ENCODE measurements around the gene THAP12. TPM values are rescaled to one million over a fixed set of nuclear protein-coding genes. Genes with fewer than 3 reads are reported as not detected.

THAP12 gene
- total RNA-seq, 1 experiment from 2014 or later = 27.6 TPM

- TF ChIP-seq GABPB1 (CRISPR knock-in tag; IDR thresholded peaks at IDR 0.05) = no peak
- TF ChIP-seq ZNF263 (CRISPR knock-in tag; IDR thresholded peaks at IDR 0.05; ENCODE audit: low read depth) = no peak
- TF ChIP-seq, protein P1, sequence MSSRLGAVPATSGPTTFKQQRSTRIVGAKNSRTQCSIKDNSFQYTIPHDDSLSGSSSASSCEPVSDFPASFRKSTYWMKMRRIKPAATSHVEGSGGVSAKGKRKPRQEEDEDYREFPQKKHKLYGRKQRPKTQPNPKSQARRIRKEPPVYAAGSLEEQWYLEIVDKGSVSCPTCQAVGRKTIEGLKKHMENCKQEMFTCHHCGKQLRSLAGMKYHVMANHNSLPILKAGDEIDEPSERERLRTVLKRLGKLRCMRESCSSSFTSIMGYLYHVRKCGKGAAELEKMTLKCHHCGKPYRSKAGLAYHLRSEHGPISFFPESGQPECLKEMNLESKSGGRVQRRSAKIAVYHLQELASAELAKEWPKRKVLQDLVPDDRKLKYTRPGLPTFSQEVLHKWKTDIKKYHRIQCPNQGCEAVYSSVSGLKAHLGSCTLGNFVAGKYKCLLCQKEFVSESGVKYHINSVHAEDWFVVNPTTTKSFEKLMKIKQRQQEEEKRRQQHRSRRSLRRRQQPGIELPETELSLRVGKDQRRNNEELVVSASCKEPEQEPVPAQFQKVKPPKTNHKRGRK (CRISPR knock-in tag; IDR thresholded peaks at IDR 0.05; ENCODE audit: borderline replicate concordance) = no peak
- no peak for TF ChIP-seq FOXP1 (CRISPR knock-in tag; IDR thresholded peaks at IDR 0.05; ENCODE audit: borderline replicate concordance)
- no peak for TF ChIP-seq EMX1 (CRISPR knock-in tag; IDR thresholded peaks at IDR 0.05)
- TF ChIP-seq PRDM15 (CRISPR knock-in tag; IDR thresholded peaks at IDR 0.05) = no peak
- TF ChIP-seq, protein P2, sequence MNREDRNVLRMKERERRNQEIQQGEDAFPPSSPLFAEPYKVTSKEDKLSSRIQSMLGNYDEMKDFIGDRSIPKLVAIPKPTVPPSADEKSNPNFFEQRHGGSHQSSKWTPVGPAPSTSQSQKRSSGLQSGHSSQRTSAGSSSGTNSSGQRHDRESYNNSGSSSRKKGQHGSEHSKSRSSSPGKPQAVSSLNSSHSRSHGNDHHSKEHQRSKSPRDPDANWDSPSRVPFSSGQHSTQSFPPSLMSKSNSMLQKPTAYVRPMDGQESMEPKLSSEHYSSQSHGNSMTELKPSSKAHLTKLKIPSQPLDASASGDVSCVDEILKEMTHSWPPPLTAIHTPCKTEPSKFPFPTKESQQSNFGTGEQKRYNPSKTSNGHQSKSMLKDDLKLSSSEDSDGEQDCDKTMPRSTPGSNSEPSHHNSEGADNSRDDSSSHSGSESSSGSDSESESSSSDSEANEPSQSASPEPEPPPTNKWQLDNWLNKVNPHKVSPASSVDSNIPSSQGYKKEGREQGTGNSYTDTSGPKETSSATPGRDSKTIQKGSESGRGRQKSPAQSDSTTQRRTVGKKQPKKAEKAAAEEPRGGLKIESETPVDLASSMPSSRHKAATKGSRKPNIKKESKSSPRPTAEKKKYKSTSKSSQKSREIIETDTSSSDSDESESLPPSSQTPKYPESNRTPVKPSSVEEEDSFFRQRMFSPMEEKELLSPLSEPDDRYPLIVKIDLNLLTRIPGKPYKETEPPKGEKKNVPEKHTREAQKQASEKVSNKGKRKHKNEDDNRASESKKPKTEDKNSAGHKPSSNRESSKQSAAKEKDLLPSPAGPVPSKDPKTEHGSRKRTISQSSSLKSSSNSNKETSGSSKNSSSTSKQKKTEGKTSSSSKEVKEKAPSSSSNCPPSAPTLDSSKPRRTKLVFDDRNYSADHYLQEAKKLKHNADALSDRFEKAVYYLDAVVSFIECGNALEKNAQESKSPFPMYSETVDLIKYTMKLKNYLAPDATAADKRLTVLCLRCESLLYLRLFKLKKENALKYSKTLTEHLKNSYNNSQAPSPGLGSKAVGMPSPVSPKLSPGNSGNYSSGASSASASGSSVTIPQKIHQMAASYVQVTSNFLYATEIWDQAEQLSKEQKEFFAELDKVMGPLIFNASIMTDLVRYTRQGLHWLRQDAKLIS (CRISPR knock-in tag; IDR thresholded peaks at IDR 0.05; ENCODE audit: borderline replicate concordance) = no peak
- no peak for TF ChIP-seq ZNF396 (CRISPR knock-in tag; IDR thresholded peaks at IDR 0.05; ENCODE audit: borderline replicate concordance)
- no peak for TF ChIP-seq ZNF121 (CRISPR knock-in tag; IDR thresholded peaks at IDR 0.05)
- TF ChIP-seq RORB (CRISPR knock-in tag; IDR thresholded peaks at IDR 0.05) = no peak
- no peak for TF ChIP-seq MXD4 (CRISPR knock-in tag; IDR thresholded peaks at IDR 0.05; ENCODE audit: borderline replicate concordance)
Observed at GRCh38 chr11:76369406-76369805, 11.5 kb downstream of the THAP12 start (continued).

DNA sequence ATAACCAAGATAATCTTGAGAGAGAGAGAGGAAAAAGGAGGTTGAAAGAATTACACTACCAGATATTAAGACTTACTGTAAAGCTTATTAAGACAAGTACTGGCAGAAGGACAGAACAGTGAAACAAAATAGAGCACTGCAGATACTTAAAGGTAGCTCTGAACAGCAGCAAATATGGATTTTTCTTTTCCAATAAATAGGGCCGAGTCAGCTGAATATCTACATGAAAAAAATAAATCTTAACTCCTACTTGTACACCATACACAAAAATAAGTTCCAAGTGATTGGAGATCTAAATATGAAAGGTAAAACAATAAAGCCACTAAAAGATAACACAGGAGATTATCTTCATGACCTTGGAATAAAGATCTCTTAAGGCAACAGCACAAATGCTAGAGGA is 12.4 kb downstream of the THAP12 start:
- Mint-ChIP-seq H3K36me3 (0 out of 2 replicates have a peak, but pooled peaks cover 4% of the 10 kb centered on the region), H3K27ac (no peak overlapping the region), H3K4me1 (peaks cover 8% of the 10 kb centered on the region), H3K4me3 (no peak overlapping the region), H3K9me3 (no peaks in the 10 kb centered on the region), H3K27me3 (ENCODE audit: low read depth) (no peaks in the 10 kb centered on the region)
- POLR2A ChIA-PET = no interaction called here
- no peak for DNase-seq (ENCODE audit: low spot score)
- no peak for ATAC-seq
- CTCF ChIA-PET = no interaction called here
- TF ChIP-seq MXD4 (CRISPR knock-in tag; IDR thresholded peaks at IDR 0.05; ENCODE audit: borderline replicate concordance) = no peak
- TF ChIP-seq SMAD3 (CRISPR knock-in tag; IDR thresholded peaks at IDR 0.05; ENCODE audit: borderline replicate concordance) = no peak
- TF ChIP-seq IRF2 (CRISPR knock-in tag; IDR thresholded peaks at IDR 0.05; ENCODE audit: borderline replicate concordance, low read depth) = no peak
- no peak for TF ChIP-seq SP1 (CRISPR knock-in tag; conservative IDR thresholded peaks at IDR 0.05)
- TF ChIP-seq ZNF317 (CRISPR knock-in tag; IDR thresholded peaks at IDR 0.05; ENCODE audit: borderline replicate concordance, low read depth) = no peak
- TF ChIP-seq, protein P1 (CRISPR knock-in tag; IDR thresholded peaks at IDR 0.05; ENCODE audit: borderline replicate concordance) = no peak
- TF ChIP-seq, protein P3, sequence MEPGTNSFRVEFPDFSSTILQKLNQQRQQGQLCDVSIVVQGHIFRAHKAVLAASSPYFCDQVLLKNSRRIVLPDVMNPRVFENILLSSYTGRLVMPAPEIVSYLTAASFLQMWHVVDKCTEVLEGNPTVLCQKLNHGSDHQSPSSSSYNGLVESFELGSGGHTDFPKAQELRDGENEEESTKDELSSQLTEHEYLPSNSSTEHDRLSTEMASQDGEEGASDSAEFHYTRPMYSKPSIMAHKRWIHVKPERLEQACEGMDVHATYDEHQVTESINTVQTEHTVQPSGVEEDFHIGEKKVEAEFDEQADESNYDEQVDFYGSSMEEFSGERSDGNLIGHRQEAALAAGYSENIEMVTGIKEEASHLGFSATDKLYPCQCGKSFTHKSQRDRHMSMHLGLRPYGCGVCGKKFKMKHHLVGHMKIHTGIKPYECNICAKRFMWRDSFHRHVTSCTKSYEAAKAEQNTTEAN (CRISPR knock-in tag; IDR thresholded peaks at IDR 0.05) = no peak
- no peak for TF ChIP-seq ZSCAN18 (CRISPR knock-in tag; IDR thresholded peaks at IDR 0.05)
- no peak for TF ChIP-seq GTF2I (CRISPR knock-in tag; conservative IDR thresholded peaks at IDR 0.05)
- TF ChIP-seq OVOL2 (CRISPR knock-in tag; IDR thresholded peaks at IDR 0.05; ENCODE audit: borderline replicate concordance) = no peak
- no peak for TF ChIP-seq ZNF219 (CRISPR knock-in tag; IDR thresholded peaks at IDR 0.05; ENCODE audit: borderline replicate concordance)
- TF ChIP-seq ATF1 (CRISPR knock-in tag; IDR thresholded peaks at IDR 0.05) = no peak
- no peak for TF ChIP-seq NR3C1 (CRISPR knock-in tag; conservative IDR thresholded peaks at IDR 0.05; ENCODE audit: low read depth)
- TF ChIP-seq JUN (CRISPR knock-in tag; IDR thresholded peaks at IDR 0.05) = no peak
- no peak for TF ChIP-seq ESRRA (CRISPR knock-in tag; IDR thresholded peaks at IDR 0.05; ENCODE audit: borderline replicate concordance)
- no peak for TF ChIP-seq TP53 (CRISPR knock-in tag; IDR thresholded peaks at IDR 0.05)
